A673 (cell line): ENCODE results near the gene TGFA.

Experiments
- CTCF ChIP-seq: fragments of 300-800, 200-600 bp; sonication (generic); conservative IDR thresholded peaks from 2 replicates; pipeline ENCODE4 v1.5.1; 2017; ENCODE audit warnings: low read depth, mild to moderate bottlenecking, antibody characterized with exemption, low read length, moderate library complexity, mixed read lengths
- EZH2 ChIP-seq: fragments of 200-600 bp; sonication (generic); IDR thresholded peaks from 2 replicates; pipeline ENCODE4 v1.6.1; 2017; ENCODE audit warnings: borderline replicate concordance, low read depth, mild to moderate bottlenecking, mixed read lengths, antibody characterized with exemption, low read length; ENCODE audit not compliant: poor library complexity, severe bottlenecking

- TF ChIP-seq CTCF (no peak), EZH2 (no peak)
Measured at GRCh38 chr2:70468878-70469277, 84.7 kb downstream of the TGFA start.
